CD4-positive, alpha-beta T cell treated with Interleukin-12 subunit alpha and Interleukin-12 subunit beta, for 1 hour (primary cell): Measurements from ENCODE around the gene SET.
A peak's percentile ranks its signal among the peaks of the same experiment; 100 is the strongest.
"Not testable (repeated sequence)": the region's sequence is repeated elsewhere in the genome, so short reads cannot be mapped to it uniquely, and the experiment has no call there.

Experiments used
- DNase-seq: peaks from one replicate; pipeline ENCODE4 v3.0.0-alpha.2; 2020

SET gene

DNA sequence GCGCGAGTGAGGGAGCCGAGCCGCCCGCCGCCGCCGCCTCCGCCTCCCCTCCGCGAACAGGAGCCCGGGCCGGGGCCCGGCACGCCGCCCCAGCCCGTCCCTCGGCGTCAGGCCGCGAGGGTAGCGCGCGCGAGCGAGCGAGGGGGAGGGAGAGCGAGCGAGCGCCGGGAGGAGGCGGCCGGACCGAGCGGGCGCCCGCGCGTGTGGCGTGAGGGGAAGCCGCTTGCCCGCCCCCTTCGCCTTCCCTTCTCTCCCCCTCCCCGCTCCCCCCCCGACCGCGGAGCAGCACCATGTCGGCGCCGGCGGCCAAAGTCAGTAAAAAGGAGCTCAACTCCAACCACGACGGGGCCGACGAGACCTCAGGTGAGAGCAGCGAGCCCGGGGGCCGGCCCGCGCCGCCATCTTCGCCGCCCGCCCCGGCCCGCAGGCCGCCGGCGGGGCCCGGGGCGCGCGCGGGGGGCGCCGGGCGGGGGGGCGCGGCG is 312 bp downstream of the SET start:
- no peak for DNase-seq

DNA sequence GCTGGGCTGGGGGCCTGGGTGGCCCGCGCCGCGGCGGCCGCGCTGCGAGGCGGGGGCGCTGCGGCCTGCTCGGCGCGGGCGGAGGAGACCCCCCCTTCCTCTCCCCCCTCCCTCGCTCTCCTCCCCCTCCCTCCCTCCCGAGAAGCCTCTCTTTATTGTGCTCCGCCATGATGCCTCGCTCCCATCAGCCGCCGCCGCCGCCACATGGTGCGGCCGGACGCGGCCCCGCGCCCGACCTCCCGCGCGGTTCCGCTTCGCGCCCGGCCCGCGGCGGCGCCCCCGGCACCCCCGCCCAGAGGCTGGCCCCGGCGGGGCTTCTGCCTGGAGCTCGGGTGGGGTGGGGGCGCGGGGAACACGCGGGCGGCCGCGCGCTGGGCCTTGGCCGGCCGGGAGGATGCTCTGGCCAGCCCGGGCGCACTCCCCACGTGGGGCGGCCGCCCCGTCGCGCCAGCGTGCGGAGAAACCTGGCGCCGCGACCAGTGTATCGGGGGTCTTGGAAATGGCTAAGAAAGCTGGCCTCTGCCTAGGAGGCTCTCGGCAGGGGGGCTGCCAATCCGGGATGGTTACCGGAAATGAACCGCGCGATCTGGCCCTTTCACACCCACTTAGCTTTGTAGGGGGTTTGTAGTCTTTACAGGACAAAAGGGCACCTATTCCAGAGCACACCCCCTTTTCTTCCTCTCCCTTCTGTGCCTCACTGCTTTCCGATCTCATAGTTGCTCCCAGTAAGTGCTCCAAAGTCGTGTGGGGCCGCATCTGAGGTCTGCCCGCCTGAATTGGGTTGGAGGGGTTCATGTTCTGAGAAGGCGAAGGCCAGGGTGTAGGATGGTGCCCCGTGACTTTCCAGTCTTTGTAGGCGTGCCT is 1.0 kb downstream of the SET start:
- DNase-seq, result peak; percentile 71

DNA sequence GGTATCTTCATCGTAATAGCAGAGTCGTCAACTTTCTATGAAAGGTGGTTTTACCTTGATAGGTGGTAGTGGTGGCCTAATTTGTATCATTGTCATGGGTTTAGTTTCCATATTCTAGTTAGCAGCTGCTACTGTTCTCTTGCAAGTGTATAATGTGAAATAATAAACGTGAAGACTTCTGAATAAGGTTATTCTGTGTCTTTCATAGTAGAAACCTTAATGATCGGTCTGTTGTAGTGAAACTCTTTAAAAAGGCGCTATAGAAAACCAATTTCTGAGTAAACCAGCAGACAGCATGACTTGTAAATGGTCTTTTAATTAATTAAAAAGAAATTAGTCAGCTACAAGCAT is 1.6 kb downstream of the SET start:
- DNase-seq, result no peak

DNA sequence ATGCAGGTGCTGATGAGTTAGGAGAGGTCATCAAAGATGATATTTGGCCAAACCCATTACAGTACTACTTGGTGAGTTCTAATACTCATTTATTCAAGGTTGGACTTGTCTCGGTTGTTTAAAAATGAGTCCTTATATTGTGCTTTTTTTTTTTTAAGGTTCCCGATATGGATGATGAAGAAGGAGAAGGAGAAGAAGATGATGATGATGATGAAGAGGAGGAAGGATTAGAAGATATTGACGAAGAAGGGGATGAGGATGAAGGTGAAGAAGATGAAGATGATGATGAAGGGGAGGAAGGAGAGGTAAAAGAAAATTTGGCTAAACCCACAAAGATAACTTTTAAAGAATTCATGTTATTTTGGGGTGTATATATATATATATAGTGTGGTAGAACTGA is 4.7 kb downstream of the SET start:
- DNase-seq, result not testable (repeated sequence)

DNA sequence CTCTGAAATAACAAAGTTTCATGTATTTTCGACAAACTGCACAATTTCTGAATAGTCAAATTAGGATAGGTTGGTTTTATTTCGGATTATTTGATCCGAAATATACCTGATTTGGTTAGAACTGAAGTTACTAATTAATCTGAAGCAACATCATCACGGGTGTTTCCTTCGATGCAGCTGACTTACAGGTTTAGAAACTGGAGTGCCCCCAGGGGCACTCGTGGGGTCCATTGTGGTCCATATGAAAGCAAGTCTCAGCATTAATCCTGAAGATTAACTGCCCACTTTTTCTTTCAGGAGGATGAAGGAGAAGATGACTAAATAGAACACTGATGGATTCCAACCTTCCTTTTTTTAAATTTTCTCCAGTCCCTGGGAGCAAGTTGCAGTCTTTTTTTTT is 5.3 kb downstream of the SET start:
- no peak for DNase-seq

DNA sequence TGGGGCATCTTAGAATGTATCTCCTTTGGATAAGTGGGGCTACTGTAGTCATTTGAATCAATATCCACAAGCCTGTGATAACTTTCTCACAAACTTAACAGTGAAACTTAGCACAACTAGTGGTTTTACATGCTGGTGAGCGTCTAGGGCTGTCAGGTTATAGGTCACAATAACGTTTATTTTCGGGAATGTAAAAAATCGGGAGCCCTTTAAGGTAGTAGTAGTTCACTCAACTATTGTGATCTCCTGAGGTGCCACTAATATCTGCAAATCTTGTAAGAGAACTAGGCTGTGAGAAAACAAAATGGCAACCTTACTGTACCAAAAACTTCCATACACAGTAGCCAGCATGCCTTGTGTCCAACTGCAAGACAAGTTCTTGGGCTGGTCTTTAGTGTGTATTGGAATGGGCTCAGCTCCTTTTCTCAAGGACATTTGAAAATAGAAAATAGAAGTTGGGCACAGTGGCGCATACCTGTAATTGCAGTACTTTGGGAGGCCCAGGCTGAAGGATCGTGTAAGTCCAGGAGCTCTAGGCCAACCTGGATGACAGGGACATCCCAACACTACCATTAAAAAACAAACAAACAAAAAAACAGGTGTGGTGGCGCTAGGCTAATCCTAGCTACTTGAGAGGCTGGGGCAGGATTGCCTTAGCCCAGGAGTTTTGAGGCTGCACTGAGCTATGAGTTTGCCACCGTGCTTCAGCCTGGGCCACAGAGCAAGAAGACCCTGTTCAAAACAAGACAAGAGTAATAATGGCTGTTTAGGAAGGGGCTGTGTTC is 8.1 kb downstream of the SET start:
- DNase-seq, result no peak

DNA sequence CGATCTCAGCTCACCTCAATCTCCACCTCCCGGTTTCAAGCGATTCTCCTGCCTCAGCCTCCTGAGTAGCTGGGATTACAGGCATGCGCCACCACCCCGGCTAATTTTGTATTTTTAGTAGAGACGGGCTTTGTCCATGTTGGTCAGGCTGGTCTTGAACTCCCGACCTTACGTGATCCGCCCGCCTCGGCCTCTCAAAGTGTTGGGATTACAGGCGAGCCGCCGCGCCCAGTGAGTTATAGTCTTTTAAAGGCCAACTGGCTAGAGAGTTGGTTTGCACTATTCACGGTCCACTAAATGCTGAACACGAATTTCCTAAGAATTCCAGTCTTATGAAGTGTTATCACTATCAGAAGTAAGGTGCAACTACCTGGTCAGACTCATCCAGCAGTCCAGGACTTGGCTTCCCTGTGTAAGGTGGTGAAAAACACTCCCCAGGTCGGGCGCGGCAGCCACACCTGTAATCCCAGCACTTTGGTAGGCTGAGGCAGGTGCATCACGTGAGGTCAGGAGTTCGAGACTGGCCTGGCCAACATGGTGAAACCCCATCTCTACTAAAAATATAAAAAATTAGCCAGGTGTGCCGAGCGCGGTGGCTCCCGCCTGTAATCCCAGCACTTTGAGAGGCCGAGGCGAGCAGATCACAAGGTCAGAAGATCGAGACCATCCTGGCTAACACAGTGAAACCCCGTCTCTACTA is 10.2 kb downstream of the SET start:
- DNase-seq, result not testable (repeated sequence)

DNA sequence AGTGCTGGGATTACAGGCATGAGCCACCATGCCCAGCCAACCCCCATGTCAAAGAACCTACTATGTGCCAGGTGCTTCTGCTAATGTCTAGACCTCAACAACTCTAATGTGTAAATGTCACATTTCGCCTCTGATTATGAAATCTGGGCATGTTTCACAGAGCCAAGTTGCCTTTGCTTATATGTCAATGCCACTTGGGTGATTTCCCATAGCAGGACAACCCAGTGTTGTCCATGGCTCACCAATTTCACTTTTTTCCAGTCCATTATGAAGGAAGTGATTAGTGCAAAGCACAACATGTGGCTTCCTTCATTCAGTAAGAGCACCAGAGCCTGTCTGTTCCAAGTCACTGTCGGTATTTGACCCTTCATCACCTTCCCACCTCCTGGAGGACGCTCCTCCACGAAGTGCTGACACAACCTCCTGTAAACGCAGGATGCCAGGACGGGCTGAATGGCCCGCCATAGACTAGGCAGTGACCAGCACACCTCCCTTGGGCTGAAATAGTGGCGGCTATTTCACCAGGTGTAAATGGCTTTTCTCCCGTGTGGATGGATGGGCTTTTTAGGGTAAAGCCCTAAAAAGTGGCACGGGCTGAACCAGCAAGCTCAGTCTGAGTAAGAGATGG is 12.3 kb downstream of the SET start:
- no peak for DNase-seq

DNA sequence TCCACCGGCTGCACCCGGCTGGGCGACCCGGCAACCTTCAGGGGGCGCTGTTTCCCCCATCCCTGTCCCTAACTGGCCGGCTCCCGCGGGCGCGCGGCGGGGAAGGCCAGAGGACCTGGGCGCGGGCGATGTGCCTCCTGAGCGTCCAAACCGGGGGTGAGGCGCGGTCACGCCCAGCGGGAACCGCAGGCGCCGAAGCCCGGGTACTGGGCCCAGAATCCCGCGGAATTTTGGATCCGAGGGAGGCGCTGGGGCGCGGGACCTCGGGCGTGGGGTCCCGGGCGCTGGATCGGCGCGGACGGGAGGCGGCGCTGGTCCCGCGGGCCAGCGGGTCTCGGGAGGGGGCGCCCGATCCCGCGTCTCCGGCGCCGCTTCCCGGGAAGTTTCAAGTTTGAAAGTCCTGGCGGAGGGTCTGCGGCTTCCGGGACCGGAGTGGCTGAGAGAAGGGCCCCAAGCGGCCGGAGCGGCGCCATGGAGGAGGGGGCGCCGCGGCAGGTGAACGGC is 13.5 kb downstream of the SET start, which contains the start of gene PKN3:
Gene PKN3 (plus strand): TSS at position 59 of the 504 bp plus-strand sequence. CDS start 413 bp downstream, at position 472.
- DNase-seq, result peak; percentile 85

DNA sequence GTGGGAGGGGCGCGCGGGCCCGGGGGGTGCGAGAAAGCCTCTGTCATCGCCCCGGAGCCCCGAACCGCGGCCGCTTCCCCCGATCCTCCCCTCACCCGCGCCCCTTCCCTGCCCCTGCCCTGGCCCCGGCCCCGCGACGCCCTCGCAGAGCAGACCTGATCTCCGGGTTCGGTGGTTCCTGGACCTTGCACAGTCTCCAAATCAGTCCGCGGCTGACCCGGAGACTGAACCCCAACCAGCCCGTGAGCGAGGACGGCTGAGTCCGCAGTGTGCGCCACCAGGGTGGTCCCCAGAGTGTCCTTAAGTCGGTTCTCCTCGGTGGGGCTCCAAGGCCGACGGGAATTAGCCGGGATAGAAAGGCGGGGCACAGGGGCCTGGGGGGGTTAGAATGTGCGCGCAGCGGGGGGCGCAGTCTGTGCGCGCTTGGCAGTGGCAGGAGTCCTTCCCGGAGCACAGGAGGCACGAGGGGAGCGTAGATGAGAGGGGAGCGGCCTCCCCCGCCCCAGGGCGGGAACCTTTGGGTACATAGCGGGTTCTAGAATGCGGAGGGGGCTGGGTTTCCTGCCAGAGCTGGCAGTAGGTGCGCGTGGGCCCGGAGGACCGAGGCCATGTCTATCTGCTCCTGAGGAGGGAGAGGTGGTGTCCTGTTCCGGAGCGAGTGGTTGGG is 14.1 kb downstream of the SET start:
- no peak for DNase-seq

DNA sequence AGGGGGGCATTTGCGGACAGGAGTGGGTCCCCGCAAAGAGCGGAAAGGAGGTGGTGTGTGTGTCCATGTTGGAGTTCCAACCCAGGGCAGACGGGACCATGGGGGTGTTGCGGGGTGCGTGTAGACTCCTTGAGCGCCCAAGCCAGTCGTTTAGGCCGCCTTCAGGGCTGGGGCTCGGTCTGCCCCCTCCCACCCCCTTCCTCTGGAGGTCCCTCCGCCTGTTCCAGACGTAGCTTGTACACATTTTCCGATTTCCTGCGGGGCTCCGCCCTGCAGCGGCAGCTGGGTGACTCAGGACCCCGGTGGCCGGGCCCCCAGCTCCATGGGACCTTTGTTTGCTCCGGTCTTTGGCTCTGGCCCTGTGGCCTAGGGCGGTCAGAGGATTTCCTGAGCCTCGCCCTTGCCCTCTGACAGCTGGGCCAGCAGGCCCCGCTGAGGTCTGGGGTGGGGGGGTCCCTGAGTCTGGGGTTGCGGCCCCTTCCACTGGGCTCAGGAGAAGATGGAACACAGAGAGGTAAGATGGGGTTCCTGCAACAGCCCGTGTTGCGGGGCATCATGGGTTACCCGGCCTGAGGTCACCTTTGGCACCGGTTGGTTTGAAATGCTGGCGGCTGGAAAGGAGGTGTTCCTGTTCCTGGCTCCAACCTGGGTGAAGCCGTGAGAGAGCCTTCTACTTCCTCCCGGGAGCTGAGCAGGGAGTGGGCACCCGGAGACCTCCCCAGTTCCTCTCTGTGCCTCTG is 14.8 kb downstream of the SET start:
- DNase-seq, result no peak

DNA sequence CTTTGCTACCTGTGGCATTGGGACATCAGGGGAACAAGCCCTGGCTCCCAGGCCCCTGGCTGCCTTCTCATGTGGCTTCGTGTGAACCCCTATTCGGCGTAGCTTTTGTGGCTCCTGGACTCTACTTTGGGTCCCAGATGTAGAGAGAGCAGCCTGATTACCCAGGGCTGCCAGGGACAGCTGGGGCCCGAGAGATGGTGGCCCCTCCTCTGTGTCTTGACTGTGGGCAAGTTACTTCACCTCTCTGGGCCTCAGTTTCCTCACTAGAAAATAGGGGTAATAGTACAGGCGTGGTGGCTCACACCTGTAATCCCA is 15.3 kb downstream of the SET start:
- DNase-seq, result no peak

DNA sequence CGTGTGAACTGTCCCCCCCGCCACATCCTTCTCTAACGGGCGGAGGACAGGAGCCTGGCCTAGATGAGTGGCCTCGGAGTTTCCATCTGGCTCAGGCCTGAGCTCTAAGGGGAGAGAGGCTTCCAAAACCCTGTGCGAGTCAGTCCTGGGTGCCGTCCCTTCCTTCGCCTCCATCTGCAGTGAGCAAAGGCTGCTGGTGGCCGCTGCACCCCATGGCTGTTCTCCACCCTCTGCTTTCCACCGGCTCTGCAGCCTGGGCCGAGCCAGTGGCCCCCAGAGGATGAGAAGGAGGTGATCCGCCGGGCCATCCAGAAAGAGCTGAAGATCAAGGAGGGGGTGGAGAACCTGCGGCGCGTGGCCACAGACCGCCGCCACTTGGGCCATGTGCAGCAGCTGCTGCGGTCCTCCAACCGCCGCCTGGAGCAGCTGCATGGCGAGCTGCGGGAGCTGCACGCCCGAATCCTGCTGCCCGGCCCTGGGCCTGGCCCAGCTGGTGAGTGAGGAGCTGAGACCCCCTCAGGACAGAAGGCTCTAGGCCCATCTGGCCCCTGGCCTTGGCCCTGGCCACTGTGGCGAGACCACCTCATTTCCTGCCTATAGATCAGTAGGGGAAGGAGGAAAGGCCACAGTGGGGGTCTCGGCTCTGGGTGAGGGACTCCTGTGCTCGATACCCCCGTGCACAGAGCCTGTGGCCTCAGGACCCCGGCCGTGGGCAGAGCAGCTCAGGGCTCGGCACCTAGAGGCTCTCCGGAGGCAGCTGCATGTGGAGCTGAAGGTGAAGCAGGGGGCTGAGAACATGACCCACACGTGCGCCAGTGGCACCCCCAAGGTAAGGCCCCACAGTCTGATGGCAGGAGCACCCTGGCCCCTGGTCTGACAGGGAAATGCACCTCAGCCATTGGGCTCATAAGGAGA is 16.3 kb downstream of the SET start:
- no peak for DNase-seq

DNA sequence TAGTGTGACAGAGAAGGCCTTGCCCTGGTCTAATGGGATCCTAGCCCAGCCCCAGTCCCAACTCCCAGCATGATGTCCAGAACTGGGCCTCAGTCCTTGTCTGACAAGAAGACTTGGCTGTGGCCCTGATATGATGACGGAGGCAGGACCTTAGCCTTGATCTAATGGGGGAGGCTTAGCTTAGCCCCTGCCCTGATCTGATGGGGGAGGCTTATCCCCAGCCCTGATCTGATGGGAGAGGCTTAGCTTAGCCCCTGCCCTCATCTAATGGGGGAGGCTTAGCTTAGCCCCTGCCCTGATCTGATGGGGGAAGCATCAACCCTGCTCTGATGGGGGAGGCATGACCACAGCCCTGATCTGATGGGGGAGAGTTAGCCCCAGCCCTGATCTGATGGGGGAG is 17.0 kb downstream of the SET start:
- no peak for DNase-seq

DNA sequence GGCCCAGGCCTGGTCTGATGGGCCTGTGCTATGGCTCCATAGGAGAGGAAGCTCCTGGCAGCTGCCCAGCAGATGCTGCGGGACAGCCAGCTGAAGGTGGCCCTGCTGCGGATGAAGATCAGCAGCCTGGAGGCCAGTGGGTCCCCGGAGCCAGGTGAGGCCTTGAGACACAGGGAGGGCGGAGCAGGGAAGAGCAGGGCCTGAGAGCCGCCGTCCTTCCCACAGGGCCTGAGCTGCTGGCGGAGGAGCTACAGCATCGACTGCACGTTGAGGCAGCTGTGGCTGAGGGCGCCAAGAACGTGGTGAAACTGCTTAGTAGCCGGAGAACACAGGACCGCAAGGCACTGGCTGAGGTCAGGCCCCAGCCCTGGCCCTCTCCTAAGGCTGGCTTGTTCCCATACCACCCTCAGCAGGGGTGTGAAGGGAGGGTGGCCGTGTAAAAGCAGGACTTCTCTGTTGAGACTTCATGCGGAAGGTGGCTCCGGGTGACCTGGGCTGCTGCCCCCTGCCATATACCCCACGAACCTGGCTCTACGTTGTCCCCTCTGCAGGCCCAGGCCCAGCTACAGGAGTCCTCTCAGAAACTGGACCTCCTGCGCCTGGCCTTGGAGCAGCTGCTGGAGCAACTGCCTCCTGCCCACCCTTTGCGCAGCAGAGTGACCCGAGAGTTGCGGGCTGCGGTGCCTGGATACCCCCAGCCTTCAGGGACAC is 17.8 kb downstream of the SET start:
- no peak for DNase-seq

DNA sequence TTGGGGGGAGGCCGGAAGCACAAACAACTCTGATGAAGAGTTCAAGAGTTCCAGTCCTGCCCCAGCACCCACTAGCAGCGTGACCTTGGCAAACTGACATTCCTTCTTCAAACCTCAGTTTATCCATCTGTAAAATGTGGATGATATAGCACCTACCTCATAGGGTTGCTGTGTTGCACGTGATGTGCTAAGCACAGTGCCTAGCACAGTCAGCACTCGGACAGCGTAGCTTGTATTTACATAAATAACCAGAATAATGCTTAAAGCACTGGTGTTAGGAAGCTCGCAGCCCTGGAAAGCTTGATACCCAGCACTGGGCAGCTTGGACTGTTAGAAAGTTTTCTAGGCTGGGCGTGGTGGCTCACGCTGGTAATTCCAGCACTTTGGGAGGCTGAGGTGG is 18.4 kb downstream of the SET start:
- DNase-seq, result no peak

DNA sequence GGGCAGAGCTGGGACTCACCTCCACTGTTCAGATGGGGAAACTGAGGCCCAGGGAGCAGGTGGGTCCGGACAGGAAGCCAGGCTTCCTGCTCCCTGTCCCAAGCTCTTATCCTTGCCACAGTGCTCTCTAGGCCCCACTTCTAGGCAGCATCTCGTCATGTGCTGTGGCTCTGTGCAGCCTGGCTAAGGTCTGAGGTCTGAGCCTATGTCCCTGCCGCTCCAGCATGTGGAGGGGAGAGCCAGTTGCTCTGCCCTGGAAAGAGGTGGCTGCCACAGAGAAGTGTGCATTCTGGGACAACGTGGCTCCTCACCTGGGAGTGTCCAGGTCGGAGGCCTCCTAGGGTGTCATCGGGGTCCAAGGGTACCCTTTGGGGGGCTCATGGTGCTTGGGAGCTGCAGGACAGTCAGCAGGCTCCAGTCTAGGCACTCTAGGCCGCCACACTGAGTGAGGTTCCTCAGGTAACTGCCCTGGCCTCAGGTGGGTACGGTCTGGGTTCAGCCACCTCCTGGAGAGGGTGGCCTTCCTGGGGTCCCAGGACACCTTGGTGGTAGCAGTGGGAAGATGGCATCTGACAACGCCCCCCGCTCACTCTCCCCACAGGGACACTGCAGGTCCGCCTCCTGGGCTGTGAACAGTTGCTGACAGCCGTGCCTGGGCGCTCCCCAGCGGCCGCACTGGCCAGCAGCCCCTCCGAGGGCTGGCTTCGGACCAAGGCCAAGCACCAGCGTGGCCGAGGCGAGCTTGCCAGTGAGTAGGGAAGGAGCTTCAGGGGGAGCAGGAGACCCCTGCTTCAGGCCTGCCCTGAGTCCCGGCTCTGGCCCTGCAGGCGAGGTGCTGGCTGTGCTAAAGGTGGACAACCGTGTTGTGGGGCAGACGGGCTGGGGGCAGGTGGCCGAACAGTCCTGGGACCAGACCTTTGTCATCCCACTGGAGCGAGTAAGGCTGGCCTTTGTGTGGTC is 23.7 kb downstream of the SET start:
- DNase-seq, result no peak

DNA sequence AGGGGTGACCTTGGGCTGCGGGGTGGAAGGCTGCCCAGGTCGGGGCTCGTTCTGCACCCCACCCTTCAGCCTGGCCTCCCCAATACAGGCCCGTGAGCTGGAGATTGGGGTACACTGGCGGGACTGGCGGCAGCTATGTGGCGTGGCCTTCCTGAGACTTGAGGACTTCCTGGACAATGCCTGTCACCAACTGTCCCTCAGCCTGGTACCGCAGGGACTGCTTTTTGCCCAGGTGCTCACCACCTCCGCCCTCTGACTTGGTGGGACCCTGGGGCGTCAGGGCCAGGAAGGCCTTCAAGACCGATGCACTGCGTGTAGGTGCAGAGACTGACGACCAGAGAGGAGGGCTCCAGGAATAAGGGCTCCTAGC is 24.4 kb downstream of the SET start:
- DNase-seq, result no peak
